MM.1S (cell line): ENCODE results near the gene GNMT.
A peak's percentile ranks its signal among the peaks of the same experiment; 100 is the strongest.

Experiments used
- DNase-seq: peaks from one replicate; pipeline ENCODE4 v3.0.0-alpha.2; 2015
- H2AFZ ChIP-seq: fragments of 300-600 bp; sonication (generic); 2 replicates; pipeline ENCODE4 v1.6.0; 2016; ENCODE audit warnings: antibody characterized with exemption, low read length
- H3F3A ChIP-seq: fragments of 300-600 bp; sonication (generic); 2 replicates; pipeline ENCODE4 v1.6.1; 2016; ENCODE audit warnings: mild to moderate bottlenecking, antibody characterized with exemption, low read length, moderate library complexity, mixed read lengths; ENCODE audit not compliant: insufficient read depth
- H3K27ac ChIP-seq: fragments of 300-600 bp; sonication (generic); 2 replicates; pipeline ENCODE4 v1.5.1; 2016; ENCODE audit warnings: mild to moderate bottlenecking, low read length
- H3K27me3 ChIP-seq: fragments of 300-600 bp; sonication (generic); replicated peaks from 2 replicates; pipeline ENCODE4 v1.6.0; 2016; ENCODE audit warnings: low read length; ENCODE audit not compliant: insufficient read depth
- H3K36me3 ChIP-seq: fragments of 300-600 bp; sonication (generic); replicated peaks from 2 replicates; pipeline ENCODE4 v1.6.1; 2016; ENCODE audit warnings: mild to moderate bottlenecking, low read length, mixed read lengths; ENCODE audit not compliant: insufficient read depth
- H3K4me1 ChIP-seq: fragments of 300-600 bp; sonication (generic); 2 replicates; pipeline ENCODE4 v1.6.1; 2016; ENCODE audit warnings: low read length, mixed read lengths
- H3K4me2 ChIP-seq: fragments of 300-600 bp; sonication (generic); 2 replicates; pipeline ENCODE4 v1.6.0; 2016; ENCODE audit warnings: low read depth, low read length
- H3K4me3 ChIP-seq: fragments of 300-600 bp; sonication (generic); 2 replicates; pipeline ENCODE4 v1.5.1; 2016; ENCODE audit warnings: low read length, mixed read lengths
- H3K79me2 ChIP-seq: fragments of 300-600 bp; sonication (generic); 2 replicates; pipeline ENCODE4 v1.6.1; 2016; ENCODE audit warnings: mixed run types, low read length, mixed read lengths
- H3K9ac ChIP-seq: fragments of 300-600 bp; sonication (generic); 2 replicates; pipeline ENCODE4 v1.6.1; 2016; ENCODE audit warnings: low read length, mixed read lengths
- H3K9me2 ChIP-seq: fragments of 300-600 bp; sonication (generic); replicated peaks from 2 replicates; pipeline ENCODE4 v1.6.1; 2016; ENCODE audit warnings: mild to moderate bottlenecking, low read length, mixed read lengths; ENCODE audit not compliant: insufficient read depth
- H3K9me3 ChIP-seq: fragments of 300-600 bp; sonication (generic); replicated peaks from 2 replicates; pipeline ENCODE4 v1.6.1; 2016; ENCODE audit warnings: mild to moderate bottlenecking, low read length, mixed read lengths; ENCODE audit not compliant: insufficient read depth
- H4K20me1 ChIP-seq: fragments of 300-600 bp; sonication (generic); 2 replicates; pipeline ENCODE4 v1.6.1; 2016; ENCODE audit warnings: mild to moderate bottlenecking, low read length, moderate library complexity, mixed read lengths; ENCODE audit not compliant: insufficient read depth
- CTCF ChIP-seq: fragments of 300-600 bp; sonication (generic); IDR thresholded peaks from 2 replicates; pipeline ENCODE4 v1.5.1; 2016; ENCODE audit warnings: antibody characterized with exemption, low read length, mixed read lengths
- EZH2 ChIP-seq: fragments of 300-600 bp; sonication (generic); optimal IDR thresholded peaks from 2 replicates; pipeline ENCODE3; 2017; ENCODE audit warnings: low read depth, mild to moderate bottlenecking, antibody characterized with exemption, low read length, mixed read lengths
- EZH2phosphoT487 ChIP-seq: fragments of 300-600 bp; sonication (generic); IDR thresholded peaks from 2 replicates; pipeline ENCODE4 v1.6.1; 2018; ENCODE audit warnings: antibody characterized with exemption, low read length

Gene GNMT

DNA sequence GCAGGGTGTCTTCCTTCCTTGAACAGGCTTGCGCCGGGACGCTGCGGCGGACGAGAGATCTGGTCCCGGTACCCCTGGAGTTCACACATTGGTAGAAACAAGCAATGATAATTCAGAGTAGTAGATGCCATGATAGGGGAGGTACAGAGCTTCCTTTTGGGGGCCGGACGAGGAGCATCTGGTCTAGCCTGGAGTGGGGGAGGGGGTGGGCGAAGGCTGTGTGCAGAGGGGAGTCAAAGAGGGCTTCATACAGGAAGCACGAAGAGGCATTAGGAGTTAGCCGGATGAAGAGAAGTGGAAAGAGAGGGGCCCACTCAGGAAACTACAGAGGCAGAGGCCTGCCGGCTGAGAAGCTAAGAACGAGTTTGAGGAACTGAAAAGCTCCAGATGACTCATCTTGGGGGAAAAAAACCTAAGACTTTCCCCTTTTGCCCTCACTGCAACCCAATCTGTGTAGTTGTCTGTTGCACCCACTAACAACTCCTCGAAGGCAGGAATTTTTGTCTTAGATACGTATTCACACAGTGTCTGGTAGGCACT lies 30.7 kb upstream of the GNMT start:
- Histone ChIP-seq H3K36me3 (peaks cover 5% of the 10 kb centered on the region; the same call in 1 of the 2 replicates), H3K9me2 (no peaks in the 10 kb centered on the region), H3K27ac (peak overlapping the region; percentile 98), H3K9ac (peak overlapping the region; percentile 92), H4K20me1 (no peaks in the 10 kb centered on the region; the same call in 1 of the 2 replicates), H3K79me2 (peaks cover 46% of the 10 kb centered on the region), H3K4me3 (peak overlapping the region; percentile 92), H3K27me3 (no peaks in the 10 kb centered on the region), H3K4me2 (peak overlapping the region; percentile 95), H3K9me3 (no peaks in the 10 kb centered on the region), H3K4me1 (0 out of 2 replicates have a peak, but pooled peaks cover 4% of the 10 kb centered on the region), H2AFZ (peak overlapping the region; percentile 88), H3F3A (peaks cover 27% of the 10 kb centered on the region)
- DNase-seq, result peak; percentile 69
- TF ChIP-seq EZH2phosphoT487, result no peak
- TF ChIP-seq EZH2, result no peak
- no peak for TF ChIP-seq CTCF

DNA sequence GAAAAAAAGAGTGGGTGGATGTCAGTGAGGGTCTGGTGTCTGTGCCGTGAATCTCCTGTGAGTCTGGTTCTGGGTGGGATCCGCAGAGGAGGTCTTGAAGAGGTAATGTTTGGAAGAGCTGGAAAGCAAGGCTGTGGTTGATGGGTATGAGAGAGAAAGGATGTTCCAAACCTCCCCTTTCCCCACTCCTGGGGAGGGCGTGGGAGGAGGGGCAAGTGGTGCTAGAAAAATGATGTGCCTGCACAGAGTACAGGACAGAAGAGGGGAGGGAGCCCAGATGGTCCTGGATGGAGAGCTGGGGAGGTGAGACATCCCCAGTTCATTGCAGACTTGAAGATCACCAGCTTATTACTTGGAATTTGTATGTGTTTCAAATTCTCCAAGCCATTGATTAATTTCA lies 28.1 kb upstream of the GNMT start:
- Histone ChIP-seq H3K79me2 (peaks cover 57% of the 10 kb centered on the region), H3K9me2 (no peaks in the 10 kb centered on the region), H3K27ac (no peak overlapping the region), H3K4me2 (no peak overlapping the region), H3K9me3 (no peaks in the 10 kb centered on the region), H4K20me1 (no peaks in the 10 kb centered on the region; the same call in 1 of the 2 replicates), H3K4me3 (no peak overlapping the region), H3K9ac (no peak overlapping the region), H3K27me3 (no peaks in the 10 kb centered on the region), H3K36me3 (peaks cover 5% of the 10 kb centered on the region; the same call in 1 of the 2 replicates), H3F3A (peaks cover 27% of the 10 kb centered on the region), H3K4me1 (0 out of 2 replicates have a peak, but pooled peaks cover 4% of the 10 kb centered on the region), H2AFZ (no peak overlapping the region)
- no peak for DNase-seq
- TF ChIP-seq EZH2phosphoT487 (no peak), CTCF (no peak), EZH2 (no peak)

DNA sequence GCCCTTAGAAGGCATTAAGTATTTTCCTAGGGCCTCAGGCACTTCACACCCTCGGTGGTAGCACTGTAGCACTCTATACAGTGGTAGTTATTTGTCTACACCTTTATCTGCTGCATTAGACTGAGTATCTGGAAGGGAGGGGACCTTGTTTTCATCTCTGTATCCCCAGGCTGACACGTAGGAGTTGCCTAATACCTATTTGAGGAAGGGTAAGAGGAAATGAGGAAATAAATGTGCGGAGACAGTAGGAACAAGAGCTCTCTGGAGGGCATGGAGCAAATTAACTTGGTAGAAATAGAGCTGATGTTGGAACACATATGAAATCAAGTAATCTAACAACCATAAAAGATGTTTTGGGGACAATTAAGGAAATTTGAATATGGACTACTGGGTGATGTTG lies 27.3 kb upstream of the GNMT start:
- H4K20me1 ChIP-seq, result no peaks in the 10 kb centered on the region; the same call in 1 of the 2 replicates
- H3F3A ChIP-seq, result peaks cover 24% of the 10 kb centered on the region
- 0 out of 2 replicates have a peak, but pooled peaks cover 4% of the 10 kb centered on the region for H3K4me1 ChIP-seq
- no peak overlapping the region for H3K9ac ChIP-seq
- no peaks in the 10 kb centered on the region for H3K27me3 ChIP-seq
- peaks cover 57% of the 10 kb centered on the region for H3K79me2 ChIP-seq
- DNase-seq, result no peak
- no peak overlapping the region for H3K4me2 ChIP-seq
- peaks cover 5% of the 10 kb centered on the region; the same call in 1 of the 2 replicates for H3K36me3 ChIP-seq
- H3K9me2 ChIP-seq, result no peaks in the 10 kb centered on the region
- H3K27ac ChIP-seq, result no peak overlapping the region
- H3K9me3 ChIP-seq, result no peaks in the 10 kb centered on the region
- H3K4me3 ChIP-seq, result no peak overlapping the region
- H2AFZ ChIP-seq, result no peak overlapping the region
- TF ChIP-seq EZH2, result no peak
- no peak for TF ChIP-seq CTCF
- no peak for TF ChIP-seq EZH2phosphoT487
